Measurements from ENCODE around the gene CYSTM1.

- TF ChIP-seq, protein P1, sequence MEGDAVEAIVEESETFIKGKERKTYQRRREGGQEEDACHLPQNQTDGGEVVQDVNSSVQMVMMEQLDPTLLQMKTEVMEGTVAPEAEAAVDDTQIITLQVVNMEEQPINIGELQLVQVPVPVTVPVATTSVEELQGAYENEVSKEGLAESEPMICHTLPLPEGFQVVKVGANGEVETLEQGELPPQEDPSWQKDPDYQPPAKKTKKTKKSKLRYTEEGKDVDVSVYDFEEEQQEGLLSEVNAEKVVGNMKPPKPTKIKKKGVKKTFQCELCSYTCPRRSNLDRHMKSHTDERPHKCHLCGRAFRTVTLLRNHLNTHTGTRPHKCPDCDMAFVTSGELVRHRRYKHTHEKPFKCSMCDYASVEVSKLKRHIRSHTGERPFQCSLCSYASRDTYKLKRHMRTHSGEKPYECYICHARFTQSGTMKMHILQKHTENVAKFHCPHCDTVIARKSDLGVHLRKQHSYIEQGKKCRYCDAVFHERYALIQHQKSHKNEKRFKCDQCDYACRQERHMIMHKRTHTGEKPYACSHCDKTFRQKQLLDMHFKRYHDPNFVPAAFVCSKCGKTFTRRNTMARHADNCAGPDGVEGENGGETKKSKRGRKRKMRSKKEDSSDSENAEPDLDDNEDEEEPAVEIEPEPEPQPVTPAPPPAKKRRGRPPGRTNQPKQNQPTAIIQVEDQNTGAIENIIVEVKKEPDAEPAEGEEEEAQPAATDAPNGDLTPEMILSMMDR (IDR thresholded peaks at IDR 0.05): no peak
- TF ChIP-seq POLR2A (IDR thresholded peaks at IDR 0.05) (no peak), POLR2AphosphoS5 (IDR thresholded peaks at IDR 0.05; ENCODE audit: insufficient read depth in 1 of 2, low read depth in 1 of 2) (no peak)
Observed at GRCh38 chr5:140152022-140152999, 22.7 kb upstream of the CYSTM1 start.
